GM12878 (cell line): ENCODE data around the gene SLAMF8. TPM values are rescaled to one million over a fixed set of nuclear protein-coding genes. Genes with fewer than 3 reads are reported as not detected.

Source experiments
- ATAC-seq: fragments of 200-7000 bp; cut with Tn5 transposase; 3 replicates; pipeline ENCODE4 v1.9.1; 2020; ENCODE audit warnings: mild to moderate bottlenecking, moderate library complexity
- BruUV-seq: library from RNA; stranded (reverse); fragments of 400-500 nt; replicated peaks from 2 replicates; lab custom pipeline; 2021; lab: Mats Ljungman, UMichigan
- CTCF ChIA-PET: fragments of 300-600 bp; sonication (Branson Sonifier 250); formaldehyde crosslinking; extraction: SDS; loops from one replicate; lab custom pipeline; 2021; ENCODE audit warnings: inconsistent platforms; lab: Yijun Ruan, JAX
- POLR2A ChIA-PET: fragments of 350-600 bp; formaldehyde crosslinking; extraction: SDS; loops from one replicate; lab custom pipeline; 2021; ENCODE audit warnings: inconsistent platforms; lab: Charles Lee
- RAD21 ChIA-PET: fragments of 300-600 bp; sonication (Branson Sonifier 250); formaldehyde crosslinking; loops from one replicate; lab custom pipeline; 2023; ENCODE audit warnings: antibody characterized with exemption; ENCODE audit not compliant: unreplicated experiment; lab: Charles Lee
- SMC1A ChIA-PET: fragments of 300-600 bp; sonication (Branson Sonifier 250); formaldehyde crosslinking; loops from one replicate; lab custom pipeline; 2023; ENCODE audit not compliant: unreplicated experiment, uncharacterized antibody; lab: Charles Lee
- DNase-seq: peaks from one replicate; pipeline ENCODE4 v3.0.0-alpha.2; 2011; ENCODE audit warnings: low read depth, low spot score
- FAIRE-seq: peaks from 3 replicates; lab custom pipeline; 2011; peaks lifted over from hg19 to GRCh38; lab: Jason Lieb, UNC
- H2AFZ ChIP-seq: 2 replicates; pipeline ENCODE4 v1.6.0; 2011; ENCODE audit warnings: low read depth, low read length, control low read depth; ENCODE audit not compliant: control insufficient read depth
- H3K27ac ChIP-seq: 2 replicates; pipeline ENCODE4 v1.5.1; 2011; ENCODE audit warnings: control low read depth; ENCODE audit not compliant: control insufficient read depth, insufficient read depth
- H3K27me3 ChIP-seq, 2 experiments: replicated peaks in 1 of 2; 2 replicates each; pipeline versions ENCODE4 v1.6.0 to v1.6.1; 2011; ENCODE audit warnings: low read length in 1 of 2; ENCODE audit not compliant: control insufficient read depth in 2 of 2, insufficient read depth in 2 of 2
- H3K36me3 ChIP-seq, 2 experiments: 2 replicates each; pipeline ENCODE4 v1.5.1; 2011; ENCODE audit warnings: low read length in 1 of 2; ENCODE audit not compliant: control insufficient read depth in 2 of 2, insufficient read depth in 2 of 2
- H3K4me1 ChIP-seq: 2 replicates; pipeline ENCODE4 v1.6.1; 2011; ENCODE audit warnings: mild to moderate bottlenecking, low read length, moderate library complexity, mixed read lengths; ENCODE audit not compliant: control insufficient read depth, insufficient read depth
- H3K4me2 ChIP-seq: 2 replicates; pipeline ENCODE4 v1.6.0; 2011; ENCODE audit warnings: control low read depth; ENCODE audit not compliant: control insufficient read depth, insufficient read depth
- H3K4me3 ChIP-seq: fragments of 200-600 bp; sonication (generic); 2 replicates; pipeline ENCODE4 v1.5.1; 2016
- H3K79me2 ChIP-seq: 2 replicates; pipeline ENCODE4 v1.6.0; 2011; ENCODE audit warnings: low read length; ENCODE audit not compliant: control insufficient read depth, insufficient read depth
- H3K9ac ChIP-seq: 2 replicates; pipeline ENCODE4 v1.8.0; 2011; ENCODE audit warnings: low read length, control low read depth, mixed read lengths; ENCODE audit not compliant: control insufficient read depth, insufficient read depth
- H3K9me3 ChIP-seq: replicated peaks from 3 replicates; pipeline ENCODE4 v1.5.1; 2011; ENCODE audit warnings: mild to moderate bottlenecking, low read length; ENCODE audit not compliant: control insufficient read depth, insufficient read depth
- H4K20me1 ChIP-seq: 2 replicates; pipeline ENCODE4 v1.6.0; 2011; ENCODE audit not compliant: control insufficient read depth, insufficient read depth
- ATF7 ChIP-seq: fragments of 450-650 bp; IDR thresholded peaks from 2 replicates; pipeline ENCODE4 v1.6.1; 2016; ENCODE audit warnings: low read depth, mild to moderate bottlenecking
- IKZF1 ChIP-seq: fragments of 450-650 bp; conservative IDR thresholded peaks from 2 replicates; pipeline ENCODE4 v1.6.1; 2017; ENCODE audit warnings: antibody characterized with exemption, mild to moderate bottlenecking
- MTA3 ChIP-seq: IDR thresholded peaks from 2 replicates; pipeline ENCODE4 v1.6.1; 2012; ENCODE audit warnings: low read length, inconsistent platforms, borderline replicate concordance
- MYC ChIP-seq: IDR thresholded peaks from 2 replicates; pipeline ENCODE4 v1.6.1; 2011; ENCODE audit warnings: mild to moderate bottlenecking, low read length, moderate library complexity, inconsistent platforms; ENCODE audit not compliant: insufficient read depth, insufficient replicate concordance, insufficient read length, severe bottlenecking
- NFYB ChIP-seq: IDR thresholded peaks from 2 replicates; pipeline ENCODE4 v1.6.1; 2011; ENCODE audit warnings: low read depth, mild to moderate bottlenecking, low read length, improper control_type of control experiment, moderate library complexity; ENCODE audit not compliant: insufficient read depth
- PAX5 ChIP-seq: IDR thresholded peaks from 2 replicates; pipeline ENCODE4 v1.6.1; 2011; ENCODE audit warnings: low read depth, low read length, borderline replicate concordance
- TBL1XR1 ChIP-seq: IDR thresholded peaks from 2 replicates; pipeline ENCODE4 v1.6.1; 2012; ENCODE audit warnings: low read depth, low read length, improper control_type of control experiment
- WGBS: methylation state at CpG from one replicate; pipeline ENCODE4 v1.1.6; 2016; ENCODE audit warnings: low lambda C conversion rate; ENCODE audit not compliant: insufficient replicate concordance, insufficient coverage; ENCODE audit errors: missing lambda C conversion rate; 5-methylcytosine and 5-hydroxymethylcytosine counted together
- in situ Hi-C: fragments of 300-500 bp; cut with MboI; formaldehyde crosslinking; loops from 9 replicates; pipeline ENCODE4 v1.14.3; 2018; ENCODE audit warnings: mixed read lengths
- intact Hi-C: fragments of 100-400 bp; cut with micrococcal nuclease; formaldehyde crosslinking; loops from one replicate; pipeline ENCODE4 v1.14.2; 2022; ENCODE audit not compliant: unreplicated experiment
- polyA plus RNA-seq, 11 experiments: library from polyadenylated mRNA; depleted of rRNA in 4 of 11; unstranded in 6 of 11; stranded (reverse) in 5 of 11; fragments of >200 nt; fragmentation: Nextera tagmentation in 4 of 11; fragmentation: Illumina TruSeq in 1 of 11; extraction: Ambion mirVana in 4 of 11; extraction: Trizol in 1 of 11; gene quantifications; 1 replicate in 1 of 11; 2 replicates in 10 of 11; pipeline versions ENCODE4 v1.2.1 to v1.2.3, GENCODE V29; 2011 to 2016; ENCODE audit warnings: inconsistent platforms in 2 of 11, missing spikeins in 2 of 11, low read depth in 1 of 11
- total RNA-seq, 4 experiments: library from RNA; depleted of rRNA in 3 of 4; stranded (reverse); fragments of >200 nt in 3 of 4; fragmentation: Illumina TruSeq in 1 of 4; extraction: Trizol in 1 of 4; gene quantifications; 2 replicates each; pipeline versions ENCODE4 v1.2.1 to v1.2.3, GENCODE V29; 2013 to 2021
- TF ChIP-seq, protein P1 (sequence below): fragments of 450-650 bp; IDR thresholded peaks from 2 replicates; pipeline ENCODE4 v1.6.1; 2017; ENCODE audit warnings: low read depth, mild to moderate bottlenecking, moderate library complexity
- TF ChIP-seq, protein P2 (sequence below): IDR thresholded peaks from 2 replicates; pipeline ENCODE4 v1.6.1; 2011; ENCODE audit warnings: low read depth, mild to moderate bottlenecking, low read length, moderate library complexity, borderline replicate concordance; ENCODE audit errors: extremely low read depth
- TF ChIP-seq, protein P3 (sequence below): IDR thresholded peaks from 2 replicates; pipeline ENCODE4 v1.6.1; 2011; ENCODE audit warnings: borderline replicate concordance, low read depth, mild to moderate bottlenecking, moderate library complexity, mixed read lengths, low read length; ENCODE audit not compliant: insufficient read depth; ENCODE audit errors: extremely low read length
- TF ChIP-seq, protein P4 (sequence below): fragments of 450-650 bp; IDR thresholded peaks from 2 replicates; pipeline ENCODE4 v1.6.1; 2017; ENCODE audit warnings: mild to moderate bottlenecking, moderate library complexity
- TF ChIP-seq, protein P5 (sequence below): IDR thresholded peaks from 2 replicates; pipeline ENCODE4 v1.6.1; 2011; ENCODE audit warnings: borderline replicate concordance, low read depth, mild to moderate bottlenecking, moderate library complexity, low read length; ENCODE audit not compliant: insufficient read depth, poor library complexity, severe bottlenecking

Gene SLAMF8
- total and polyA plus RNA-seq, 10 of the 15 experiments (the other 5 are each of a cell fraction or from before 2014, with no cell fraction given): 0.04 to 0.69 (median 0.10) TPM; not detected in 3

DNA sequence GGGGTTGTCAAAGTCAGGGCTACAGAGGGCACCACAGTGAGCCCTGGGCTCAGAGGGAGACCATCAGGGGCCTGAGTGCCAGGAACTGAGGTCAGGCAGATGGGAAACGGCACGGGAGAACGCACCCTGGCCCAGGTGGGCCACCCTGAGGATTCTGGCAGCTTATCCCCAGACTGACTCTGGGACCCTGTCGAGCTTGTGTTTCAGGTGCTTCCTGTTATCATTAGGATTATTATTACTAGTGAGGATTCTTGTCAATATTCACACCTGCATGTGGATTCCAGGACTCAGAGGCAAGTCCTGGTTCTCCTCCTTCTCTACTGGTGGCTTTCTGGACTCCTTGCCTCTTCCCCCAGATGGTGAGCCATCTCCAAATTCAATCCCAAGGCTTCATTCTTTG lies 20.6 kb downstream of the SLAMF8 start (continued):
- TF ChIP-seq, protein P1, sequence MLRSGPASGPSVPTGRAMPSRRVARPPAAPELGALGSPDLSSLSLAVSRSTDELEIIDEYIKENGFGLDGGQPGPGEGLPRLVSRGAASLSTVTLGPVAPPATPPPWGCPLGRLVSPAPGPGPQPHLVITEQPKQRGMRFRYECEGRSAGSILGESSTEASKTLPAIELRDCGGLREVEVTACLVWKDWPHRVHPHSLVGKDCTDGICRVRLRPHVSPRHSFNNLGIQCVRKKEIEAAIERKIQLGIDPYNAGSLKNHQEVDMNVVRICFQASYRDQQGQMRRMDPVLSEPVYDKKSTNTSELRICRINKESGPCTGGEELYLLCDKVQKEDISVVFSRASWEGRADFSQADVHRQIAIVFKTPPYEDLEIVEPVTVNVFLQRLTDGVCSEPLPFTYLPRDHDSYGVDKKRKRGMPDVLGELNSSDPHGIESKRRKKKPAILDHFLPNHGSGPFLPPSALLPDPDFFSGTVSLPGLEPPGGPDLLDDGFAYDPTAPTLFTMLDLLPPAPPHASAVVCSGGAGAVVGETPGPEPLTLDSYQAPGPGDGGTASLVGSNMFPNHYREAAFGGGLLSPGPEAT: no peak
- no peak for TF ChIP-seq ATF7
- TF ChIP-seq TBL1XR1: no peak
- TF ChIP-seq, protein P2, sequence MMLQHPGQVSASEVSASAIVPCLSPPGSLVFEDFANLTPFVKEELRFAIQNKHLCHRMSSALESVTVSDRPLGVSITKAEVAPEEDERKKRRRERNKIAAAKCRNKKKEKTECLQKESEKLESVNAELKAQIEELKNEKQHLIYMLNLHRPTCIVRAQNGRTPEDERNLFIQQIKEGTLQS: no peak
- no peak for TF ChIP-seq MYC
- TF ChIP-seq, protein P3, sequence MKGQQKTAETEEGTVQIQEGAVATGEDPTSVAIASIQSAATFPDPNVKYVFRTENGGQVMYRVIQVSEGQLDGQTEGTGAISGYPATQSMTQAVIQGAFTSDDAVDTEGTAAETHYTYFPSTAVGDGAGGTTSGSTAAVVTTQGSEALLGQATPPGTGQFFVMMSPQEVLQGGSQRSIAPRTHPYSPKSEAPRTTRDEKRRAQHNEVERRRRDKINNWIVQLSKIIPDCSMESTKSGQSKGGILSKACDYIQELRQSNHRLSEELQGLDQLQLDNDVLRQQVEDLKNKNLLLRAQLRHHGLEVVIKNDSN: no peak
- no peak for TF ChIP-seq PAX5
- no peak for TF ChIP-seq IKZF1

DNA sequence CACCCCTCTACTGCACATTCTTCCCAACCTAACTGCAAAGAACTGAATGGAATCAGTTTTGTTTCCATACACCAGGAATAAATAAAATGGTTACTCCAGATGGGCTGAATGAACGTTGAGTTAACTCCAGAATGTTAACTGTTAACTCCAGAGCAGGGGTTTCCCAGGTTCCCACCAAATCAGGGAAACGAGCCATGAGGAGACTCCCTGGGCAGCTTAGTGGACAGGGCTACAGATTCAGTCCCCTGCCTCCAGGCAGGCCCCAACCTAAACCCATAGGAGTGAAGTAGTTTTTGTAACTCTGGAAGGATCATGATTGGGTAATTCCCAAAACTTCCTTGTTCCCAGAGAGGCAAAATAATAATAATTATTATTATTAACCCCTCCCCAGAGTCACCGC lies 21.7 kb downstream of the SLAMF8 start:
- ATAC-seq (no peak), DNase-seq (no peak), FAIRE-seq (no peak)
- Histone ChIP-seq H3K79me2 (no peaks in the 10 kb centered on the region), H4K20me1 (no peaks in the 10 kb centered on the region), H3K27me3 (peaks cover 2 to 12% of the 10 kb centered on the region in 2 experiments; a peak in 3 of 4 replicates), H3K4me1 (no peaks in the 10 kb centered on the region), H3K4me3 (no peak overlapping the region), H3K27ac (no peak overlapping the region), H3K4me2 (no peak overlapping the region), H3K9me3 (no peaks in the 10 kb centered on the region), H2AFZ (no peak overlapping the region), H3K36me3 (no peaks in the 10 kb centered on the region), H3K9ac (no peak overlapping the region)
- 28% methylated on average over 3 of the region's 3 CpGs for WGBS
- in situ Hi-C loops: no loop called here
- POLR2A ChIA-PET: no interaction called here
- CTCF ChIA-PET: interaction anchor here (1.1 kb wide), 1 partner anchor 44 kb away, joined by 3 read pairs; no protein-coding TSS in a partner anchor
- intact Hi-C loops: no loop called here
- RAD21 ChIA-PET: no interaction called here
- no TSS peak for BruUV-seq
- SMC1A ChIA-PET: interaction anchor here (0.9 to 1.4 kb wide), 2 partner anchors 33 to 49 kb away, joined by 3 read pairs; no protein-coding TSS in a partner anchor
- TF ChIP-seq, protein P4, sequence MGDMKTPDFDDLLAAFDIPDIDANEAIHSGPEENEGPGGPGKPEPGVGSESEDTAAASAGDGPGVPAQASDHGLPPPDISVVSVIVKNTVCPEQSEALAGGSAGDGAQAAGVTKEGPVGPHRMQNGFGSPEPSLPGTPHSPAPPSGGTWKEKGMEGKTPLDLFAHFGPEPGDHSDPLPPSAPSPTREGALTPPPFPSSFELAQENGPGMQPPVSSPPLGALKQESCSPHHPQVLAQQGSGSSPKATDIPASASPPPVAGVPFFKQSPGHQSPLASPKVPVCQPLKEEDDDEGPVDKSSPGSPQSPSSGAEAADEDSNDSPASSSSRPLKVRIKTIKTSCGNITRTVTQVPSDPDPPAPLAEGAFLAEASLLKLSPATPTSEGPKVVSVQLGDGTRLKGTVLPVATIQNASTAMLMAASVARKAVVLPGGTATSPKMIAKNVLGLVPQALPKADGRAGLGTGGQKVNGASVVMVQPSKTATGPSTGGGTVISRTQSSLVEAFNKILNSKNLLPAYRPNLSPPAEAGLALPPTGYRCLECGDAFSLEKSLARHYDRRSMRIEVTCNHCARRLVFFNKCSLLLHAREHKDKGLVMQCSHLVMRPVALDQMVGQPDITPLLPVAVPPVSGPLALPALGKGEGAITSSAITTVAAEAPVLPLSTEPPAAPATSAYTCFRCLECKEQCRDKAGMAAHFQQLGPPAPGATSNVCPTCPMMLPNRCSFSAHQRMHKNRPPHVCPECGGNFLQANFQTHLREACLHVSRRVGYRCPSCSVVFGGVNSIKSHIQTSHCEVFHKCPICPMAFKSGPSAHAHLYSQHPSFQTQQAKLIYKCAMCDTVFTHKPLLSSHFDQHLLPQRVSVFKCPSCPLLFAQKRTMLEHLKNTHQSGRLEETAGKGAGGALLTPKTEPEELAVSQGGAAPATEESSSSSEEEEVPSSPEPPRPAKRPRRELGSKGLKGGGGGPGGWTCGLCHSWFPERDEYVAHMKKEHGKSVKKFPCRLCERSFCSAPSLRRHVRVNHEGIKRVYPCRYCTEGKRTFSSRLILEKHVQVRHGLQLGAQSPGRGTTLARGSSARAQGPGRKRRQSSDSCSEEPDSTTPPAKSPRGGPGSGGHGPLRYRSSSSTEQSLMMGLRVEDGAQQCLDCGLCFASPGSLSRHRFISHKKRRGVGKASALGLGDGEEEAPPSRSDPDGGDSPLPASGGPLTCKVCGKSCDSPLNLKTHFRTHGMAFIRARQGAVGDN: no peak
- TF ChIP-seq, protein P2: no peak
- no peak for TF ChIP-seq NFYB
- TF ChIP-seq, protein P5, sequence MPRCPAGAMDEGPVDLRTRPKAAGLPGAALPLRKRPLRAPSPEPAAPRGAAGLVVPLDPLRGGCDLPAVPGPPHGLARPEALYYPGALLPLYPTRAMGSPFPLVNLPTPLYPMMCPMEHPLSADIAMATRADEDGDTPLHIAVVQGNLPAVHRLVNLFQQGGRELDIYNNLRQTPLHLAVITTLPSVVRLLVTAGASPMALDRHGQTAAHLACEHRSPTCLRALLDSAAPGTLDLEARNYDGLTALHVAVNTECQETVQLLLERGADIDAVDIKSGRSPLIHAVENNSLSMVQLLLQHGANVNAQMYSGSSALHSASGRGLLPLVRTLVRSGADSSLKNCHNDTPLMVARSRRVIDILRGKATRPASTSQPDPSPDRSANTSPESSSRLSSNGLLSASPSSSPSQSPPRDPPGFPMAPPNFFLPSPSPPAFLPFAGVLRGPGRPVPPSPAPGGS: no peak
- TF ChIP-seq MTA3: no peak
